HEK293 (cell line): ENCODE data around the gene NPC1.

ENCODE experiments used
- ATF2 ChIP-seq: fragments of 450-650 bp; formaldehyde crosslinking; IDR thresholded peaks from 2 replicates; pipeline ENCODE4 v1.5.1; 2016; ENCODE audit warnings: missing biosample characterization, missing genetic modification characterization, low read depth
- CTCF ChIP-seq: fragments of 450-650 bp; formaldehyde crosslinking; IDR thresholded peaks from 2 replicates; pipeline ENCODE4 v1.5.1; 2016; ENCODE audit warnings: missing biosample characterization, missing genetic modification characterization
- PATZ1 ChIP-seq: fragments of 450-650 bp; formaldehyde crosslinking; IDR thresholded peaks from 2 replicates; pipeline ENCODE4 v1.5.1; 2016; ENCODE audit warnings: missing biosample characterization, missing genetic modification characterization
- REST ChIP-seq: fragments of 450-650 bp; formaldehyde crosslinking; IDR thresholded peaks from 2 replicates; pipeline ENCODE4 v1.5.1; 2016; ENCODE audit warnings: missing biosample characterization, missing genetic modification characterization
- YY2 ChIP-seq: fragments of 450-650 bp; formaldehyde crosslinking; IDR thresholded peaks from 2 replicates; pipeline ENCODE4 v1.5.1; 2016; ENCODE audit warnings: missing biosample characterization, missing genetic modification characterization
- ZBTB26 ChIP-seq: fragments of 450-650 bp; formaldehyde crosslinking; optimal IDR thresholded peaks from 2 replicates; pipeline ENCODE3; 2016; ENCODE audit warnings: missing biosample characterization, mild to moderate bottlenecking, missing genetic modification characterization
- ZFP37 ChIP-seq: fragments of 450-650 bp; formaldehyde crosslinking; IDR thresholded peaks from 2 replicates; pipeline ENCODE4 v1.5.1; 2016; ENCODE audit warnings: missing biosample characterization, missing genetic modification characterization
- ZNF121 ChIP-seq: fragments of 450-650 bp; formaldehyde crosslinking; IDR thresholded peaks from 2 replicates; pipeline ENCODE4 v1.5.1; 2016; ENCODE audit warnings: missing biosample characterization, missing genetic modification characterization
- ZNF530 ChIP-seq: fragments of 450-650 bp; formaldehyde crosslinking; IDR thresholded peaks from 2 replicates; pipeline ENCODE4 v1.5.1; 2016; ENCODE audit warnings: low read depth, missing biosample characterization, missing genetic modification characterization

- TF ChIP-seq CTCF (tag by site-specific recombination): no peak
- TF ChIP-seq ZNF121 (tag by site-specific recombination): no peak
- no peak for TF ChIP-seq YY2 (tag by site-specific recombination)
- TF ChIP-seq ZNF530 (tag by site-specific recombination): no peak
- TF ChIP-seq REST: no peak
- TF ChIP-seq ATF2: no peak
- TF ChIP-seq PATZ1: no peak
- no peak for TF ChIP-seq ZBTB26
- no peak for TF ChIP-seq ZFP37 (tag by site-specific recombination)
These were observed 21.9 kb upstream of the NPC1 start for GRCh38 chr18:23608211-23608610.
